ENCODE measurements around the gene PDIA5. TPM values are rescaled to one million over a fixed set of nuclear protein-coding genes. Genes with fewer than 3 reads are reported as not detected.

PDIA5 gene
- total RNA-seq, result 10 to 100 TPM; 11.2 to 30.6 (median 24.3) TPM
- polyA plus RNA-seq, result 10 to 100 TPM; 16.6 to 58.3 TPM
- long read RNA-seq, donor 1, transcript PDIA5-201 (17 exons, 1,799 nt), result major isoform, 37 of 55 reads
- long read RNA-seq, donor 1, partial matches to known transcripts, result 3 of 55 reads
- long read RNA-seq, donor 1, other reads (novel, unspliced or antisense), result 14 of 55 reads
- long read RNA-seq, donor 2, transcript PDIA5-201 (17 exons, 1,799 nt), result major isoform, 9 of 9 reads
- long read RNA-seq, donor 2, partial matches to known transcripts, result 0 of 9 reads
- long read RNA-seq, donor 2, other reads (novel, unspliced or antisense), result 0 of 9 reads
- long read RNA-seq, donor 3, transcript PDIA5-201 (17 exons, 1,799 nt), result major isoform, 30 of 41 reads
- long read RNA-seq, donor 3, partial matches to known transcripts, result 3 of 41 reads
- long read RNA-seq, donor 3, other reads (novel, unspliced or antisense), result 8 of 41 reads

DNA sequence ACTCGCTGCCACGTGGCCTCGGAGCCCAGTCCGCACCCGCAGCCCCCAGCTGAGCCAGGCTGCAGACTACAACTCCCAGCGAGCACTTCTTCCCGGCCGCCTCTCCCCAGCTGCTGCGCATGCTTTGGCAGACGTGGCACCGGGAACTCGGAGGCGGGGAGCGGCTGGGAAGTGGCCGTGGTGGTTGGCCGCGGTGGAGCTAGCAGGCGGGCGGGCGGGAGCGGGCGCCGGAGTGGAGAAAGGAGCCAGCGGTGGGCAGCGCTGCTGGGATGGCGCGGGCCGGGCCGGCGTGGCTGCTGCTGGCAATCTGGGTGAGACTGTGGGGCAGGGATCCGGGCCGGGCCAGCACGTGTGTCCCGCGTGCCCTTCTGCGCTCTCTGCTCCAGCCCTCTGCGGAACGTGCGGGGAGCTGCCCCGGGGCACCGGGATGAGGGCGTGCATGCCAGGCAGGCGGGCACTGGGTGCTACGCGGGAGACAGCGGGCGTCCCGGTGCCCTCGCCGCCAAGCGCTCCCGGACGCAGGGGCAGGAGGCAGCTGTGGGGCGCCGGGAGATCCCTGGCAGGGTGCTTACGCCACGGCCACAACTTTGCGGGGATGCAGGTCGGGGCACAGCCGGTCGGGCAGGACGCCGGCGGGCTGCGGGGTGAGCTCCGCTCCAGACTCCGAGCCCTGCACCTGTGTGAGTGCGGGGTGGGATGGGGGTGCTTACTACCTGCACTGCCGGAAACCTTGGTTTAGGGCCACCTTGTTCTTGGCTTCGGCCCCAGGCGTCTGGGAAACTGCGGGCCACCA is at the start of gene PDIA5:
TSS of gene PDIA5 (plus strand) at position 130 of the 793 bp plus-strand sequence. CDS start at position 270, 140 bp downstream.
- Histone ChIP-seq H3K36me3 (no peaks in the 10 kb centered on the region), H3K9me3 (no peaks in the 10 kb centered on the region), H3K27me3 (no peaks in the 10 kb centered on the region), H3K27ac (peak within 1 kb of the TSS in 1 of 2 donors; percentile 33), H3K4me3 (peak within 1 kb of the TSS; percentile 69), H3K4me1 (ENCODE audit: insufficient read depth) (peaks cover 23% of the 10 kb centered on the region)
- TF ChIP-seq EP300 (IDR thresholded peaks at IDR 0.05) (no peak), POLR2A (IDR thresholded peaks at IDR 0.05) (peak; percentile 77)
- TF ChIP-seq, protein P1, sequence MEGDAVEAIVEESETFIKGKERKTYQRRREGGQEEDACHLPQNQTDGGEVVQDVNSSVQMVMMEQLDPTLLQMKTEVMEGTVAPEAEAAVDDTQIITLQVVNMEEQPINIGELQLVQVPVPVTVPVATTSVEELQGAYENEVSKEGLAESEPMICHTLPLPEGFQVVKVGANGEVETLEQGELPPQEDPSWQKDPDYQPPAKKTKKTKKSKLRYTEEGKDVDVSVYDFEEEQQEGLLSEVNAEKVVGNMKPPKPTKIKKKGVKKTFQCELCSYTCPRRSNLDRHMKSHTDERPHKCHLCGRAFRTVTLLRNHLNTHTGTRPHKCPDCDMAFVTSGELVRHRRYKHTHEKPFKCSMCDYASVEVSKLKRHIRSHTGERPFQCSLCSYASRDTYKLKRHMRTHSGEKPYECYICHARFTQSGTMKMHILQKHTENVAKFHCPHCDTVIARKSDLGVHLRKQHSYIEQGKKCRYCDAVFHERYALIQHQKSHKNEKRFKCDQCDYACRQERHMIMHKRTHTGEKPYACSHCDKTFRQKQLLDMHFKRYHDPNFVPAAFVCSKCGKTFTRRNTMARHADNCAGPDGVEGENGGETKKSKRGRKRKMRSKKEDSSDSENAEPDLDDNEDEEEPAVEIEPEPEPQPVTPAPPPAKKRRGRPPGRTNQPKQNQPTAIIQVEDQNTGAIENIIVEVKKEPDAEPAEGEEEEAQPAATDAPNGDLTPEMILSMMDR (IDR thresholded peaks at IDR 0.05), result no peak
- 0% methylated on average over 43 to 72 of the region's 72 CpGs for WGBS, 3 donors
- intact Hi-C loops (cut with DNase I), result no loop called here
- DNase-seq, result peak; percentile 85 to 90 (median 89)

DNA sequence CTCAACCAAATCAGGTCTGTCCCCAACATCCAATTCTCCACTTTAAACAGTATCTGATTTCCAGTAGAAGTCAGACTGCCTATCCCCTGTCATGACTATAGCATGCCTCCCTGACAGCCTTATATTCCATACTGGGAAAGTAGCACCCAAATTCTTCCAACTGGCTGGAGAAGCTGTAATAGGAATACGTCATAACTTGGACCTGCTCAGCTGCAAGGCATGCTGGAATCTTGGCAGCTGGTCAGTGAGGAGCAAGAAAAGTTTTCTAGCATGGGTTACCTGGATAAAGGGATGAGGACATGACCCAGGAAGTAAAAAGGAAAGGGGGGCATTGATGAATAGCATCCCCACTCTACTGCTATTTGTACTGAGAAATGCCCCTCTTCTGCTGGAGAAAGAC is 48.1 kb upstream of the PDIA5 start:
- H3K27ac ChIP-seq, result no peak overlapping the region
- intact Hi-C loops (cut with DNase I), result no loop called here
- H3K4me3 ChIP-seq, result no peak overlapping the region
- DNase-seq, result no peak
- TF ChIP-seq POLR2A (IDR thresholded peaks at IDR 0.05) (no peak), EP300 (IDR thresholded peaks at IDR 0.05) (no peak)
- TF ChIP-seq, protein P1 (IDR thresholded peaks at IDR 0.05), result no peak
- no peaks in the 10 kb centered on the region for H3K27me3 ChIP-seq
- H3K9me3 ChIP-seq, result no peaks in the 10 kb centered on the region
- H3K4me1 ChIP-seq (ENCODE audit: insufficient read depth), result no peaks in the 10 kb centered on the region
- no peaks in the 10 kb centered on the region for H3K36me3 ChIP-seq
- WGBS, 3 donors, result 45 to 68% (median 56%) methylated on average over 1 of the region's 1 CpG

DNA sequence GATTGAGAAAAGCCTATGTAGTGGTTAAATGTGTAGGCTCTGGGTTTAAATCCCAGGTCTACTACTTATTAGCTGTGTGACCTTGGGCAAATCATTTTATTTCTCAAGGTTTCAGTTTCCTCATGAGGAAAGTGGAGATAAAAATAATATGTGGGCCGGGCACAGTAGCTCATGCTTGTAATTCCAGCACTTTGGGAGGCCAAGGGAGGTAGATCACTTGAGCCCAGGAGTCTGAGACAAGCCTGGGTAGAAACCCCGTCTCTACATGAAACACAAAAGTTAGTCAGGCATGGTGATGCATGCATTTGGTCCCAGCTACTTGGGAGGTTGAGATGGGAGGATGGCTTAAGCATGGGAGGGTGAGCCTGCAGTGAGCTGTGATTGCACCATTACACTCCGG is 47.7 kb upstream of the PDIA5 start:
- Histone ChIP-seq H3K27me3 (no peaks in the 10 kb centered on the region), H3K4me3 (no peak overlapping the region), H3K9me3 (no peaks in the 10 kb centered on the region), H3K27ac (no peak overlapping the region), H3K36me3 (no peaks in the 10 kb centered on the region), H3K4me1 (ENCODE audit: insufficient read depth) (no peaks in the 10 kb centered on the region)
- no peak for TF ChIP-seq POLR2A (IDR thresholded peaks at IDR 0.05)
- TF ChIP-seq EP300 (IDR thresholded peaks at IDR 0.05), result no peak
- TF ChIP-seq, protein P1 (IDR thresholded peaks at IDR 0.05), result no peak
- intact Hi-C loops (cut with DNase I), result no loop called here
- DNase-seq, result no peak
- 52 to 61% (median 61%) methylated on average over 3 of the region's 3 CpGs for WGBS, 3 donors

DNA sequence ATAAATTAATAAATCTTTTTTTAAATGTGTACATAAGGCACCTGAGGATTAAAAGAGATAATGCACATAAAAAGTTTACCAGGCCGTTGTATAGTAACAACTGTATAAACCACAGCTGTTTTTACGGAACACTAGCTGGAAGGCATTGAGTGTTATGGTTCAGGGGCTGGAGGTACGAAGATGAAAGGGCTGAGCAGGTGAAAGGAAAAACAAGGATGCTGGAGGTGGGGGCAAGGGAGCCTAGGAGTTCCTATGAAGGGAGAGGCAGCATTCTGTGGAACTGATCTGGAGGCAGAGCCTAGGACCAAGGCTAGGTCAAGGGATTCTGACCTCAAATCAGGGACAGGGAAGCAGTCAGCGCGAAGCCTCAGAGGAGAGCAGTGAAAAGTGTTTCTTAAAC is 47.2 kb upstream of the PDIA5 start:
- Histone ChIP-seq H3K36me3 (no peaks in the 10 kb centered on the region), H3K4me1 (ENCODE audit: insufficient read depth) (no peaks in the 10 kb centered on the region)
- 87 to 93% (median 91%) methylated on average over 5 of the region's 5 CpGs for WGBS, 3 donors

More for the DNA sequence above, 47.2 kb upstream of the PDIA5 start:
- H3K27me3 ChIP-seq, result no peaks in the 10 kb centered on the region
- no peaks in the 10 kb centered on the region for H3K9me3 ChIP-seq
- intact Hi-C loops (cut with DNase I), result no loop called here
- H3K4me3 ChIP-seq, result no peak overlapping the region
- no peak overlapping the region for H3K27ac ChIP-seq
- DNase-seq, result no peak
- TF ChIP-seq, protein P1 (IDR thresholded peaks at IDR 0.05), result no peak
- TF ChIP-seq EP300 (IDR thresholded peaks at IDR 0.05) (no peak), POLR2A (IDR thresholded peaks at IDR 0.05) (no peak)
